ENCODE data around the gene WDCP. TPM values are rescaled to one million over a fixed set of nuclear protein-coding genes. Genes with fewer than 3 reads are reported as not detected.

Gene WDCP
- total and polyA plus RNA-seq, 2 donors = 4.9 to 13.1 TPM

DNA sequence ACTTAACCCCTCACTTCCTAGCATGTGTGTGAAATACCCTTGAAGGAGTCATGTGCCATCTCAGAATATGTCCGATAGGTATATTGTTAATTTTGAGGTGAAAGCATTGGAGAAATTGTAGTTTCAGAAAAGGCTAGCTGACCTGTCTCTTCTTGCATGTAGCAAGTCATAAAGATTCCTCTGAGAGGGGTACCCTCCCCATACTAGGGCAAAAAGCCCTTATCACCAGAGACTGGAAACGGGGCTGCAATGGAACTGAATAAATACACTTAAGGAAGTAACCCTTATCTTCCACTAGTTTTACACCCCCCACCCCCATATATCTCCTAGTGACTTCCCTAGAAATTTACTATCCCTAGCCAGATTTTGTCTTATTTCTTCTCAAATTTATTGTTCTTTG is 30.7 kb upstream of the WDCP start:
- DNase-seq (ENCODE audit: extremely low spot score) = no peak
- WGBS = 67% methylated on average over 2 of the region's 2 CpGs
- H3K4me1 ChIP-seq (ENCODE audit: insufficient read depth) = no peaks in the 10 kb centered on the region
- no peak overlapping the region for H3K4me3 ChIP-seq (ENCODE audit: low read depth, low read length)
- no peak overlapping the region for H3K27ac ChIP-seq (ENCODE audit: low read depth)
- H3K36me3 ChIP-seq (ENCODE audit: insufficient read depth) = no peaks in the 10 kb centered on the region

DNA sequence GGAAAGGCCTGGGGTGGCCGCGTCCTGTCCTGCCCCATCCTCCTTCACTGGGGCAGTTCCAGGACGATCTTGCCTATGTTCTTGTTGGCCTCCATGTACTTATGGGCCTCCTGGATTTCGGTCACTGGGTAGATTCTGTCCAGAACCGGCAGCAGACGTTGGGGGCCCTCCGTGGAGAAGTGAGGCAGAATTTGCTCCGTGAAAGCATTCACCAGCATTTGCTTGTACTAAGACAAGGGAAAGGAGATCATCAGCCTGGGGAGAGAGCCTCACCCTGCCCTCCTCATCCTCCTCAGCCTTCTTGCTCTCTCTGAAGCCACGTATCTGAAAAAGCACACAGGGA is 30.3 kb upstream of the WDCP start:
- DNase-seq (ENCODE audit: extremely low spot score) = no peak
- WGBS = 9% methylated on average over 9 of the region's 9 CpGs
- Histone ChIP-seq H3K36me3 (ENCODE audit: insufficient read depth) (no peaks in the 10 kb centered on the region), H3K4me3 (ENCODE audit: low read depth, low read length) (peak overlapping the region; percentile 72), H3K4me1 (ENCODE audit: insufficient read depth) (no peaks in the 10 kb centered on the region), H3K27ac (ENCODE audit: low read depth) (peak overlapping the region; percentile 97)

DNA sequence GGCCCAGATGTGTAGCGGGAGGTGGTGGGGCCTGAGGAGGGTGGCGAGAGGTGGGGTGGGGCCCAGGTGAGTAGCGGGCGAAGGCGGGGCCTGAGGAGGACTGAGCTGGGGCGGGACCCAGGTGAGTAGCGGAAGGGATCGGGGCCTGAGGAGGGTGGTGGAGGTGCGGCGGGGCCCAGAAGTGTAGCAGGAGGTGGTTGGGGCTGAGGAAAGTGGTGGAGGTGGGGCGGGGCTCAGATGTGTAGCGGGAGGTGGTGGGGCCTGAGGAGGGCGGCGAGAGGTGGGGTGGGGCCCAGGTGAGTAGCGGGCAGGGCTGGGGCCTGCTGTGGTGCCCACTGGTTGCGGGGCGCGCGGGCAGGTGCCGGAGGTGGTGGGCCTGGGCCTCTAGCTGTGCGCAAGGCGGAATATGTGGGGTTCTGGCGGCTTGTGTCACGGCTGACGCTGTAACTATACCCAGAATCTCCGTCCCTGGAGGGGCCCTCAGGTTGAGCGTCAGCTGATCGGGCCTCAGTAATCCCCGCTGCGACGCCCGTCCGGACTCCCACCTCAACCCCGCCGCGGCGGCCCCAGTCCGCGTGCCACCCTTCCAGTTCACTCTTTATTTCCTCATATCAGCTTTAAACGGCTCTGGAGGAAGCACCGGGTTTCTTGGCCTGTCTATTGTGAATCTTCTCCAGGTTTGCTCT is 29.8 kb upstream of the WDCP start:
- no peaks in the 10 kb centered on the region for H3K4me1 ChIP-seq (ENCODE audit: insufficient read depth)
- 3% methylated on average over 41 of the region's 41 CpGs for WGBS
- H3K36me3 ChIP-seq (ENCODE audit: insufficient read depth) = no peaks in the 10 kb centered on the region
- peak overlapping the region; percentile 97 for H3K27ac ChIP-seq (ENCODE audit: low read depth)
- peak overlapping the region; percentile 72 for H3K4me3 ChIP-seq (ENCODE audit: low read depth, low read length)
- no peak for DNase-seq (ENCODE audit: extremely low spot score)

DNA sequence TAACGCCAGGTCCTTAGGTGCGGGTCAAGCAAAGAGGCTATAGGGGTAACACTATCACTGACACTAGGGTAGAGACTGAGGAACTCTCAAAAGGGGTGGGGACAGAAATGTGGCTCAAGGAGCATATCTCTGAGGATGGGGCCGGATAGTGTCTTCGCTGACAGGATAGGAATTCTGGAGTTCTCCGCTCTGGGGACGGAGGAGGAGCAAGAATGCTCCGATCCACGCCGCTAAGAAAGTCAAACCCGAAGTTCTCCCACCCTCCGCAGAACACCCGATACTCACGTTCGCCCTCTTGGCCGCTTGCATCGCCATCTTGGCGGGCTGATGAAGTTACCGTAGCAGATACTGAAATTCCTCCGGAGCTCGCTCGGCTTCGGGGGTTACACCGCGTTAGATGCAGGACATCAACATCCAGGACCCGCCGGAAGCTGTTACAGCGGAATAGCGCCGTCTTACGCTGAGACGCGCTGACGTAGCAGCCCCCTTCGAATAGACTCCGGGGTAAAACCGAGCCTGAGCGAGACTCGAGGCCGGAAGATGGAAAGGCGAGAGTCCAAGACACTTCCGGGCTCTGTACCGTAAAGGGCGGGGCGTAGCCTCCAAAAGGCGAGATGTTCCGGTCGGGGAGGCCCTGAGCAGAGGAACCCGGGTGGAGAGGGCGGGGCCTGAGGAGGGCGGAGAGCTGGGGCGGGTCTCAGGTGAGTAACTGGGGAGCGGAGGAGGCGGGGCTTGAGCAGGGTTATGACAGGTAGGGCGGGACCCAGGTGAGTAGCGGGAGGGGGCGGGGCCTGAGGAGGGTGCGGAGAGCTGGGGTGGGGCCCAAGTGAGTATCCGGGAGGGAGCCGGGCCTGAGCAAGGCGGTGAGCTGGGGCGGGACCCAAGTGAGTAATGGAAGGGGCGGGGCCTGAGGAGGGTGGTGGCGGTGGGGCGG is 29.0 kb upstream of the WDCP start, which contains the start of gene SF3B6:
SF3B6 (minus strand) TSS at position 412 of the 934 bp plus-strand sequence; CDS start at position 315, 97 bp downstream.
- peak; percentile 98 for DNase-seq (ENCODE audit: extremely low spot score)
- Histone ChIP-seq H3K27ac (ENCODE audit: low read depth) (peak within 1 kb of the TSS; percentile 97), H3K36me3 (ENCODE audit: insufficient read depth) (no peaks in the 10 kb centered on the region), H3K4me1 (ENCODE audit: insufficient read depth) (no peaks in the 10 kb centered on the region), H3K4me3 (ENCODE audit: low read depth, low read length) (peak within 1 kb of the TSS; percentile 72)
- under 1% methylated on average over 64 of the region's 64 CpGs for WGBS

DNA sequence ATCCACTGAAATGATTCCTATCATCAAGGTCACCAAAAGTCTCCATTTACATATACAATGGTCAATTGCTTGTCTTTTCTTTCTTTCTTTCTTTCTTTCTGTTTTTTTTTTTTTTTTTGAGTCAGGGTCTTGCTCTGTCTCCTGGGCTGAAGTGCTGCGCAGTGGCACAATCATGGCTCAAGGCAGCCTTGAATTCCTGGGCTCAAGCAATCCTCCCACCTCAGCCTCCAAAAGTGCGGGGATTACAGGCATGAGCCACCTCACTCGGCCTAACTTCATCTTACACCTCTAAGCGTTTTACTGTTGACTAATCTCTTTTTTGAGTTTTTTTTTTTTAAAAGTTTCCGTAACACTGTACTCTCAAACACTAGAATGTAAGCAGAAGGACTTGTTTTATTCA is 28.1 kb upstream of the WDCP start:
- WGBS = 57% methylated on average over 5 of the region's 5 CpGs
- H3K4me3 ChIP-seq (ENCODE audit: low read depth, low read length) = peak overlapping the region; percentile 72
- H3K27ac ChIP-seq (ENCODE audit: low read depth) = no peak overlapping the region
- no peaks in the 10 kb centered on the region for H3K36me3 ChIP-seq (ENCODE audit: insufficient read depth)
- DNase-seq (ENCODE audit: extremely low spot score) = no peak
- H3K4me1 ChIP-seq (ENCODE audit: insufficient read depth) = no peaks in the 10 kb centered on the region

DNA sequence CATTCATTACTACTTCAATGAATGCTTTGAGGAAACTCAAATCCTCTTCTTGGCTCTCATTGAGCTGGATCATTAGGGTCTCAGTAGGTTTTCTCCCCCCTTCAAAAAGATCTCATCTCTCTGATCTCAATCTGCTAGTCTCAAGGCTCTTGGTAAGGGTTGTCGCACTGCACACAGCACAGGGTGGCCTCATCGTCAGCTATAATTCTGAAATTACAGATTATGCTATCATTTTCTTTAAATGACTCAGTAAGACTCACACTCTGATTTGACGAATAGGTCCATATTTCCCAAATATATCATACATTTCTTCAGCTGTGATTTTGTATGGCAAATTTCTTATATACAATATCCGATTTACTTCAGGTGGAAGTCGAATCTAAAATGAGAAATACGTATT is 26.6 kb upstream of the WDCP start:
- 93% methylated on average over 6 of the region's 6 CpGs for WGBS
- Histone ChIP-seq H3K27ac (ENCODE audit: low read depth) (no peak overlapping the region), H3K4me3 (ENCODE audit: low read depth, low read length) (no peak overlapping the region), H3K4me1 (ENCODE audit: insufficient read depth) (no peaks in the 10 kb centered on the region), H3K36me3 (ENCODE audit: insufficient read depth) (no peaks in the 10 kb centered on the region)
- no peak for DNase-seq (ENCODE audit: extremely low spot score)

DNA sequence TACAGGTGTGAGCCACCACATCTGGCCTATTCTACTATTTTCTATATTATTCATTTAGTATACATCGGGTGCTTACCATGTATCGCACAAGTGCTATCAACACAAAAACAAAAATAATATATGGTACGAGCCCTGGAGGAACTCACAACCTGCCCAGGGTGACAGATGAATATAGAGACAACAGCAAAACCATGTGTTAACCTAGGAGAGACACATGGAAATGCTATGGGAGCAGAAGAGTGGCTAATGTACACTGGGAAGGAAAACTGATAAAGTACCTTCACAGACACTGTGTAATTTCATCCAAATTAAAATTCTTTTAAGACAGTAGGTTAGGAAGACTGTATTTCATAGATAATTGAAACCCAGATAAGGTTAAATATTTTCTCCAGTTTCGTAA is 25.1 kb upstream of the WDCP start:
- H3K4me3 ChIP-seq (ENCODE audit: low read depth, low read length) = no peak overlapping the region
- H3K27ac ChIP-seq (ENCODE audit: low read depth) = no peak overlapping the region
- H3K36me3 ChIP-seq (ENCODE audit: insufficient read depth) = peaks cover 1% of the 10 kb centered on the region
- H3K4me1 ChIP-seq (ENCODE audit: insufficient read depth) = no peaks in the 10 kb centered on the region
- no peak for DNase-seq (ENCODE audit: extremely low spot score)
- WGBS = 84% methylated on average over 4 of the region's 4 CpGs

DNA sequence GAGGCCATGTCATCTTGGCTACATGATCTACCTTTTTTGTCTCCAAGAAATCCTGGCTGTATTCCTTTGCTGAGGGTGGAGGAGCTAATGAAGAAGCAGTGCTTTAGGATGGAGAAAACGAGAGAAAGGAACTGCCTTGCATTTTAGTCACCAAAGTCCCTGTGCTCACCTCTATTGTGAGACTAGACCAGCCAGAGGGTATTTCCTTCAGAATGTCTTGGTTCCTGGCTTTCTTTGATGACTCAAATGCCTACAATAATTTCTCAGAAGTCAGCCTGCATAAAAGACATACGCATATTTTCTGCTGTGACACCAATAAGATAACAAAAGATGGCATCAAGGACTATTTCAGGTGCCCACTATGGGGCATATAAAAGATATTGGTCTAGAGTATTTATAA is 18.1 kb upstream of the WDCP start:
- Histone ChIP-seq H3K4me3 (ENCODE audit: low read depth, low read length) (no peak overlapping the region), H3K36me3 (ENCODE audit: insufficient read depth) (peaks cover 5% of the 10 kb centered on the region), H3K27ac (ENCODE audit: low read depth) (no peak overlapping the region), H3K4me1 (ENCODE audit: insufficient read depth) (no peaks in the 10 kb centered on the region)
- no peak for DNase-seq (ENCODE audit: extremely low spot score)
- WGBS = 81% methylated on average over 2 of the region's 2 CpGs

DNA sequence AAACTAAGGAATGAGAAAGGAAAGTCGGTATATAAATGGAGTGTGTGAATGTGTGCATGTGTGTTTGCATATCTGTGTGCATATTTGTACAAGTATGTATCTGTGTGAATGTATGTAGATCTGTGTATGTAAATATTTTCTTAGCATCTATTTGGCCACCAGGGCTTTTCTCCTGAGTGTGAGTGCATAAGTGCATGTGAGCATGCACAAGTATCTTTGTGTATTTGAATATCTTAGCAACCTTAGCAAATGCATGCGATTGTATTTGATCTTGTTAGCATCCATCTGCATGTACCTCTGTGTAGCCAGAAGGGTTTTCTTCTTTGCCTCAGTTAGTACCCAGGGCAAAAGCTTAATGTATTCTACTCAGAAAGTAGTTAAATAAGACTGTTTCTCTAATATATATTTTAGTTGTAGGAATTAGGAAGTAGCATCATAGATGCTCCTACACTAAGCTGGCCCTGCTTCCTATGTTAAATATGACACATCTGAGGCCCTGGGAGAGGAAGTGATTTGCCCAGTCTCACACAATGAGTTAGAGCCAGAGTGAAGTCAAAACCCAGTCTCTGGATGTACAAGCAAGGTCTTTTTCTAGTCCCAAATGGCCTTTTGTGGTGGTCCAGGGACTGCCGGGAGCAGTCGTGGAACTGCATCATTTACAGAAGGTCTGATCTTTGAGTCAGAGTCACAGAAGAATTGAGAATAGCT is 11.5 kb upstream of the WDCP start:
- H3K4me3 ChIP-seq (ENCODE audit: low read depth, low read length) = no peak overlapping the region
- H3K4me1 ChIP-seq (ENCODE audit: insufficient read depth) = no peaks in the 10 kb centered on the region
- 86% methylated on average over 4 of the region's 4 CpGs for WGBS
- DNase-seq (ENCODE audit: extremely low spot score) = no peak
- no peak overlapping the region for H3K27ac ChIP-seq (ENCODE audit: low read depth)
- H3K36me3 ChIP-seq (ENCODE audit: insufficient read depth) = no peaks in the 10 kb centered on the region

DNA sequence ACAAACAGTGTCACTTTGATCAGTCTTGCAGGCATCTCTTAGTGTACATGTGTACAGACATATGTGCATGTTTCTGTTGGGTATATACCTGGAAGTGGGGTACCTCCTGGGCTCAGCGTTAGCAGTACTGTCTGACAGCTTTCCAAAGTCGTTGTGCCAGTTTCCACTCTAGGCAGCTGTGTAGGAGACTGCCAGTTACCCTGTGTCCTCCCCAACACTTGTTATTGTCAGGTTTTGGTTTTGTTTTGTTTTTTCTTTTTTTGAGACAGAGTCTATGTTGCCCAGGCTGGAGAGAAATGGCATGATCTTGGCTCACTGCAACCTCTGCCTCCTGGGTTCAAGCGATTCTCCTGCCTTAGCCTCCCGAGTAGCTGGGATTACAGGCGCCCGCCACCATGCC is 8.6 kb upstream of the WDCP start:
- 82% methylated on average over 6 of the region's 6 CpGs for WGBS
- Histone ChIP-seq H3K36me3 (ENCODE audit: insufficient read depth) (no peaks in the 10 kb centered on the region), H3K27ac (ENCODE audit: low read depth) (no peak overlapping the region), H3K4me1 (ENCODE audit: insufficient read depth) (no peaks in the 10 kb centered on the region), H3K4me3 (ENCODE audit: low read depth, low read length) (no peak overlapping the region)
- no peak for DNase-seq (ENCODE audit: extremely low spot score)

DNA sequence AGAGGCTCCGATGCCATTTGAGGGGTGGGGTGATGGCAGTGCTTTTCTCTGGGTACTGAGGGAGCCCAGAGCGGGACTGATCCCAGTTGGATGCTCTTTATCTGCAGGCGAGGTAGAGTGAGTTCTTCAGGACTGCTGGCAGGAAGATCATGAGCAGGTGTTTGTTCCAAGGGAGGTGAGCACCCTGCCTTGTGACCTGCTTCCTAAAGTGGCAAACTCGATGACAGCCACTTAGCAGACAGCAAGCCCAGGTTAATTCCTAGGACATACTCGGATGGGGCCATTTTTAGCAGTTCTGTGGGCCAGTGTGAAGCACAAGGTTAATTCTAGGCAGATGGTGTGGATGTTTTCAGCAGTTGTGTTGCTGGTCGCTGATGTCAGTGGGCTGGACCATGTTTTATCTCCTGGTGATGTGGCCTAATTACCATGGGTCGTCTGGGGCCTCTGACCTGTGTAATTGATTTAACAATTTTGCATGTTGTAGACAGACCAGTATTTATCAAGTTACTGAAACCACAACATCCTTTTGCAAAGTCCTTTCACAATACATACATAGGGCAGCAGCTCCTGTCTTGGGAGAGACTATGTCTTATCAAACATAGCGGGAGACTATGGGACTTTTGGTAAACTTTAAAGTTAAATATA is 7.3 kb upstream of the WDCP start:
- peaks cover 2% of the 10 kb centered on the region for H3K4me1 ChIP-seq (ENCODE audit: insufficient read depth)
- H3K27ac ChIP-seq (ENCODE audit: low read depth) = no peak overlapping the region
- no peaks in the 10 kb centered on the region for H3K36me3 ChIP-seq (ENCODE audit: insufficient read depth)
- no peak for DNase-seq (ENCODE audit: extremely low spot score)
- H3K4me3 ChIP-seq (ENCODE audit: low read depth, low read length) = no peak overlapping the region
- WGBS = 81% methylated on average over 8 of the region's 8 CpGs

DNA sequence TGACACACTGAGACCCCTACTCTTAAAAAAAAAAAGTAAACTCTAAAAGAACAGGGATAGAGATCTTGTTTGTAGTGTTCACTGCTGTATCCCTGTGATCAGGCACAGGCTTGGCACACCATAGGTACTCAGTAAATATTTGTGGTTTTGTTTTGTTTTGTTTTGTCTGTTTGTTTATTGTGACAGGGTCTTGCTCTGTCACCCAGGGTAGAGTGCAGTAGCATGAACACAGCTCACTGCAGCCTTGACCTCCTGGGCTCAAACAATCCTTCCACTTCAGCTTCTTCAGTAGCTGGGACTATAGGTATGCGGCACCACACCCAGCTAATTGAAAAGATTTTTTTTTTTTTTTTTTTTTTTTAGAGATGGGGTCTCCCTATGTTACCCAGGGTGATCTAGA is 5.8 kb upstream of the WDCP start:
- H3K27ac ChIP-seq (ENCODE audit: low read depth) = no peak overlapping the region
- H3K4me1 ChIP-seq (ENCODE audit: insufficient read depth) = peaks cover 4% of the 10 kb centered on the region
- DNase-seq (ENCODE audit: extremely low spot score) = no peak
- H3K4me3 ChIP-seq (ENCODE audit: low read depth, low read length) = no peak overlapping the region
- 94% methylated on average over 1 of the region's 1 CpG for WGBS
- H3K36me3 ChIP-seq (ENCODE audit: insufficient read depth) = no peaks in the 10 kb centered on the region

DNA sequence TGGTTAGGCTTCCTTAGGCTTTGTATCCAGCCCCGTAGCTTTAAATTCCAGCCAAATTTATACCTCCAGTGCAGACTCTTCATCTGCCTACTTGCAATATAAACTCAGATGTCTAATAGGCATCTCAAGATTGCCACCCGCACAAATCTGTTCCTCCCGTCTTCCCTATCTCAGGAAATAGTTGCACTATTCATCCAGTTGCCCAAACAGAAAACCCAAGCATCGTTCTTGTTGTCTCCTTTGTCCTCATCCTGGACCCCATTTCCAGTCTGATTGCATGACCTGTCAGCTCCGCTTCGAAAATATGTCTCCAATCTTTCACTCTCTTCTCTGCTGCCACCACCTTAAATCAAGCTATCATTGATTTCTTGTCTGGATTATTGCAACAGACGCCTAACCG is 4.6 kb upstream of the WDCP start:
- Histone ChIP-seq H3K4me1 (ENCODE audit: insufficient read depth) (peaks cover 4% of the 10 kb centered on the region), H3K27ac (ENCODE audit: low read depth) (no peak overlapping the region), H3K4me3 (ENCODE audit: low read depth, low read length) (no peak overlapping the region), H3K36me3 (ENCODE audit: insufficient read depth) (no peaks in the 10 kb centered on the region)
- DNase-seq (ENCODE audit: extremely low spot score) = no peak
- WGBS = 82% methylated on average over 8 of the region's 8 CpGs
